CD14-positive monocyte (primary cell): ENCODE results near the gene NME7. TPM values are rescaled to one million over a fixed set of nuclear protein-coding genes. Genes with fewer than 3 reads are reported as not detected.

Source experiments
- DNase-seq, 3 donors: peaks; one replicate each; pipeline ENCODE4 v3.0.0-alpha.2; 2011 to 2022
- H2AFZ ChIP-seq: 2 replicates; pipeline ENCODE4 v1.6.0; 2012; ENCODE audit warnings: mild to moderate bottlenecking, low read depth, low read length, inconsistent platforms; ENCODE audit not compliant: insufficient read depth, poor library complexity, severe bottlenecking
- H3K27ac ChIP-seq, 2 donors: 1 replicate in 1 of 2; 2 replicates in 1 of 2; pipeline ENCODE4 v1.5.1; 2012 to 2013; ENCODE audit warnings: low read length in 2 of 2, control low read depth in 1 of 2, inconsistent platforms in 1 of 2, low read depth in 1 of 2, mild to moderate bottlenecking in 1 of 2
- H3K27me3 ChIP-seq, 2 donors: one replicate each; pipeline versions ENCODE4 v1.6.0 to v1.6.1; 2011 to 2013; ENCODE audit warnings: low read length in 2 of 2; ENCODE audit not compliant: control insufficient read depth in 2 of 2, insufficient read depth in 2 of 2
- H3K36me3 ChIP-seq, 2 donors: replicated peaks in 1 of 2; 1 replicate in 1 of 2; 2 replicates in 1 of 2; pipeline versions ENCODE4 v1.5.1 to v1.6.1; 2012 to 2013; ENCODE audit warnings: low read length in 2 of 2, control low read depth in 1 of 2, inconsistent platforms in 1 of 2, mild to moderate bottlenecking in 1 of 2; ENCODE audit not compliant: insufficient read depth in 2 of 2, control insufficient read depth in 1 of 2
- H3K4me1 ChIP-seq, 2 donors: 1 replicate in 1 of 2; 2 replicates in 1 of 2; pipeline versions ENCODE4 v1.5.1 to v1.6.1; 2012 to 2013; ENCODE audit warnings: low read length in 2 of 2, control low read depth in 1 of 2, inconsistent platforms in 1 of 2, mild to moderate bottlenecking in 1 of 2, moderate library complexity in 1 of 2; ENCODE audit not compliant: insufficient read depth in 2 of 2, control insufficient read depth in 1 of 2
- H3K4me2 ChIP-seq: replicated peaks from 2 replicates; pipeline ENCODE3; 2012; ENCODE audit warnings: low read length, moderate library complexity, mild to moderate bottlenecking; ENCODE audit not compliant: poor library complexity, severe bottlenecking; ENCODE audit errors: extremely low read depth
- H3K4me3 ChIP-seq, 3 experiments: fragments of 200-600 bp in 1 of 3; sonication (generic) in 1 of 3; replicated peaks in 1 of 3; 1 replicate in 2 of 3; 2 replicates in 1 of 3; pipeline ENCODE4 v1.5.1; 2011 to 2013; ENCODE audit warnings: low read length in 3 of 3, mild to moderate bottlenecking in 3 of 3, control low read depth in 2 of 3, low read depth in 2 of 3, inconsistent platforms in 1 of 3, moderate library complexity in 1 of 3
- H3K79me2 ChIP-seq: 2 replicates; pipeline ENCODE4 v1.6.0; 2012; ENCODE audit warnings: mild to moderate bottlenecking, control low read depth, inconsistent platforms, low read length, moderate library complexity; ENCODE audit not compliant: insufficient read depth
- H3K9ac ChIP-seq: 2 replicates; pipeline ENCODE4 v1.6.0; 2017; ENCODE audit warnings: low read length, mild to moderate bottlenecking; ENCODE audit not compliant: insufficient read depth, poor library complexity, severe bottlenecking
- H3K9me3 ChIP-seq, 2 donors: replicated peaks in 1 of 2; 1 replicate in 1 of 2; 2 replicates in 1 of 2; pipeline versions ENCODE4 v1.5.1 to v1.6.1; 2012 to 2013; ENCODE audit warnings: low read length in 2 of 2, control low read depth in 1 of 2; ENCODE audit not compliant: control insufficient read depth in 1 of 2, insufficient read depth in 1 of 2
- H4K20me1 ChIP-seq: 2 replicates; pipeline ENCODE4 v1.6.0; 2012; ENCODE audit warnings: mild to moderate bottlenecking, low read length, control low read depth, moderate library complexity; ENCODE audit not compliant: insufficient read depth
- H3K27ac Mint-ChIP-seq, 7 donors: one replicate each; pipeline ENCODE4 v1.8.0; 2020; ENCODE audit warnings: mild to moderate bottlenecking in 7 of 7, mixed read lengths in 7 of 7, moderate library complexity in 6 of 7, inconsistent platforms in 2 of 7
- H3K27me3 Mint-ChIP-seq, 3 donors: one replicate each; pipeline ENCODE4 v1.8.0; 2021 to 2022; ENCODE audit warnings: low read depth in 3 of 3, mild to moderate bottlenecking in 3 of 3, mixed read lengths in 3 of 3, moderate library complexity in 3 of 3, inconsistent platforms in 1 of 3
- H3K36me3 Mint-ChIP-seq, 2 donors: one replicate each; pipeline ENCODE4 v1.8.0; 2020; ENCODE audit warnings: mixed read lengths in 2 of 2, inconsistent platforms in 1 of 2, mild to moderate bottlenecking in 1 of 2
- H3K4me1 Mint-ChIP-seq: one replicate; pipeline ENCODE4 v1.8.0; 2020; ENCODE audit warnings: mild to moderate bottlenecking, mixed read lengths
- H3K4me3 Mint-ChIP-seq, 2 donors: one replicate each; pipeline ENCODE4 v1.8.0; 2020; ENCODE audit warnings: mild to moderate bottlenecking in 2 of 2, mixed read lengths in 2 of 2, moderate library complexity in 1 of 2
- H3K9me3 Mint-ChIP-seq, 7 donors: one replicate each; pipeline ENCODE4 v1.8.0; 2020 to 2022; ENCODE audit warnings: mixed read lengths in 7 of 7, mild to moderate bottlenecking in 6 of 7, moderate library complexity in 6 of 7, inconsistent platforms in 2 of 7
- WGBS: methylation state at CpG from one replicate; pipeline ENCODE4 v1.1.5; 2013; ENCODE audit warnings: missing lambda C conversion rate; ENCODE audit not compliant: insufficient coverage; 5-methylcytosine and 5-hydroxymethylcytosine counted together
- intact Hi-C, 2 donors: fragments of 100-400 bp; cut with micrococcal nuclease; formaldehyde crosslinking; loops; one replicate each; pipeline versions ENCODE4 v1.15.0 to v1.15.1; 2023
- polyA plus RNA-seq, 3 donors: library from polyadenylated mRNA; depleted of rRNA in 1 of 3; unstranded in 2 of 3; stranded (reverse) in 1 of 3; fragments of 300-500 nt in 2 of 3; fragments of >200 nt in 1 of 3; fragmentation: Illumina TruSeq in 2 of 3; gene quantifications; 1 replicate in 2 of 3; 2 replicates in 1 of 3; pipeline ENCODE4 v1.2.3, GENCODE V29; 2012 to 2021
- TF ChIP-seq, protein P1 (sequence below): fragments of 200-600 bp; IDR thresholded peaks from one replicate; pipeline ENCODE4 v1.8.0; 2022; ENCODE audit warnings: antibody characterized with exemption, mild to moderate bottlenecking

The NME7 gene
- polyA plus RNA-seq, 3 donors = 3.5 to 8.0 (median 6.0) TPM

DNA sequence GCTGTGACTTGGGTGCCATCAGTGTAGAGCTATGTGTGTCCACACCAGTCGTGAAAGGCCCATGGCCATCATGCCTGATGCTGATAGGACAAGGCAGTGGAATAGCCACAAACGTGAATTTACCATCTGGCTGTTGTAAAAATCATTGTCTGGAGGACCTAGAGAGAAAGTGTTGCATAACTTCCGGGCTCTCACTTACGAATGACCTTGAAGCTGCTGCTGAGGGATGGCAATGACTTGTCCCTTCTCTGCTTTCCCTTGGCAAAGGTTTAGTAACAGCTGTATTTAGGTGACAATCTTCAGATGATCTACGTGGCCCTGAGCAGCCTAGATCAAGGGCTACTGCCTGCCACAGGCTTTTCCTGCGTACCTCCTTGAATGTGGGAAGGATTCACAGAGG lies 255.4 kb downstream of the NME7 start:
- Histone ChIP-seq H3K4me3 (no peak overlapping the region), H4K20me1 (no peaks in the 10 kb centered on the region), H3K4me2 (peak overlapping the region; percentile 20), H3K9ac (no peak overlapping the region), H3K9me3 (no peaks in the 10 kb centered on the region), H3K27ac (peak overlapping the region; percentile 14 to 56), H3K36me3 (no peaks in the 10 kb centered on the region), H2AFZ (peak overlapping the region; percentile 3), H3K4me1 (peaks cover 54 to 73% of the 10 kb centered on the region in 2 donors), H3K79me2 (no peaks in the 10 kb centered on the region), H3K27me3 (peaks cover 7 to 10% of the 10 kb centered on the region in 2 donors)
- Mint-ChIP-seq H3K9me3 (peaks cover 0 to 3% (median 0%) of the 10 kb centered on the region in 7 donors), H3K27me3 (peaks cover 6 to 18% (median 8%) of the 10 kb centered on the region in 3 donors), H3K4me1 (peaks cover 72% of the 10 kb centered on the region), H3K36me3 (peaks cover 8% of the 10 kb centered on the region in 2 donors), H3K4me3 (peak overlapping the region; percentile 48 to 57), H3K27ac (peak overlapping the region in 6 of 7 donors; percentile 29 to 85 (median 82))
- intact Hi-C loops = no loop called here
- 16% methylated on average over 4 of the region's 6 CpGs for WGBS
- DNase-seq = peak; percentile 33 to 59 (median 56)
- TF ChIP-seq, protein P1, sequence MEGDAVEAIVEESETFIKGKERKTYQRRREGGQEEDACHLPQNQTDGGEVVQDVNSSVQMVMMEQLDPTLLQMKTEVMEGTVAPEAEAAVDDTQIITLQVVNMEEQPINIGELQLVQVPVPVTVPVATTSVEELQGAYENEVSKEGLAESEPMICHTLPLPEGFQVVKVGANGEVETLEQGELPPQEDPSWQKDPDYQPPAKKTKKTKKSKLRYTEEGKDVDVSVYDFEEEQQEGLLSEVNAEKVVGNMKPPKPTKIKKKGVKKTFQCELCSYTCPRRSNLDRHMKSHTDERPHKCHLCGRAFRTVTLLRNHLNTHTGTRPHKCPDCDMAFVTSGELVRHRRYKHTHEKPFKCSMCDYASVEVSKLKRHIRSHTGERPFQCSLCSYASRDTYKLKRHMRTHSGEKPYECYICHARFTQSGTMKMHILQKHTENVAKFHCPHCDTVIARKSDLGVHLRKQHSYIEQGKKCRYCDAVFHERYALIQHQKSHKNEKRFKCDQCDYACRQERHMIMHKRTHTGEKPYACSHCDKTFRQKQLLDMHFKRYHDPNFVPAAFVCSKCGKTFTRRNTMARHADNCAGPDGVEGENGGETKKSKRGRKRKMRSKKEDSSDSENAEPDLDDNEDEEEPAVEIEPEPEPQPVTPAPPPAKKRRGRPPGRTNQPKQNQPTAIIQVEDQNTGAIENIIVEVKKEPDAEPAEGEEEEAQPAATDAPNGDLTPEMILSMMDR = no peak

- H3K27me3 ChIP-seq = peaks cover 10 to 14% of the 10 kb centered on the region in 2 donors
- H3K27me3 Mint-ChIP-seq = peaks cover 10 to 25% (median 11%) of the 10 kb centered on the region in 3 donors
- peaks cover 54 to 74% of the 10 kb centered on the region in 2 donors for H3K4me1 ChIP-seq
- DNase-seq = no peak
- no peak overlapping the region for H3K9ac ChIP-seq
- H3K36me3 Mint-ChIP-seq = peaks cover 8% of the 10 kb centered on the region in 2 donors
- peaks cover 0 to 4% (median 0%) of the 10 kb centered on the region in 7 donors for H3K9me3 Mint-ChIP-seq
- H3K4me1 Mint-ChIP-seq = peaks cover 68% of the 10 kb centered on the region
- no peaks in the 10 kb centered on the region for H3K79me2 ChIP-seq
- TF ChIP-seq, protein P1 = no peak
- peak overlapping the region; percentile 62 to 76 for H3K4me3 Mint-ChIP-seq
- H3K4me2 ChIP-seq = peak overlapping the region; percentile 51
- H3K27ac ChIP-seq = no peak overlapping the region
- no peaks in the 10 kb centered on the region for H3K36me3 ChIP-seq
- H3K9me3 ChIP-seq = no peaks in the 10 kb centered on the region
- H4K20me1 ChIP-seq = no peaks in the 10 kb centered on the region
- peak overlapping the region in 1 of 3 experiments; percentile 37 for H3K4me3 ChIP-seq
- no CpG with 5 or more reads among the region's 6 CpGs for WGBS
- peak overlapping the region; percentile 64 to 85 (median 82) for H3K27ac Mint-ChIP-seq
- H2AFZ ChIP-seq = no peak overlapping the region
- intact Hi-C loops = no loop called here
Measured at GRCh38 chr1:169111472-169111871, 256.1 kb downstream of the NME7 start.
